DMS79 treated with DMSO at 0.1 percent for 48 hours (cell line): Measurements from ENCODE around the gene ARFGEF3.

Experiments used
- DNase-seq: peaks from one replicate; lab custom pipeline; 2025; lab: John Stamatoyannopoulos, UW

ARFGEF3 gene

DNA sequence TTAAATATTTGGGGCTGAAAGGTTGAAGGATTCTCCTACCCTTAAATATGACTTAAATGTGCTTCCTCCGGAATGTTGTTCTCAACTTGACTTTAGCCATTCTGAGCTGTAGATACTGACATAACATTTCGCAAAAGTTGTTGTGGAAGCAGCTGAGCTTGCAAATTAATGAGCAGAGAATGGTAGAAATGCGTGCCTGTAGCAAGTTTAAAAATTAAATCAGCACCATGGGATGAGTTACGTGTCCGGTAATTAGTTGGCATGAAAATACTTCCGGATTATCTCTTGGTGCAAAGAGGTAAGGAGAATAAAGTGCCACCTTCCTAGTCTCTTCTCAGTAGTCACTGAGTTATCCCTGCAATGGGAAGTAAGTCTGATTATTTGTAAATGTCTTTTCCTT, 80.2 kb downstream of the ARFGEF3 start:
- DNase-seq: no peak

DNA sequence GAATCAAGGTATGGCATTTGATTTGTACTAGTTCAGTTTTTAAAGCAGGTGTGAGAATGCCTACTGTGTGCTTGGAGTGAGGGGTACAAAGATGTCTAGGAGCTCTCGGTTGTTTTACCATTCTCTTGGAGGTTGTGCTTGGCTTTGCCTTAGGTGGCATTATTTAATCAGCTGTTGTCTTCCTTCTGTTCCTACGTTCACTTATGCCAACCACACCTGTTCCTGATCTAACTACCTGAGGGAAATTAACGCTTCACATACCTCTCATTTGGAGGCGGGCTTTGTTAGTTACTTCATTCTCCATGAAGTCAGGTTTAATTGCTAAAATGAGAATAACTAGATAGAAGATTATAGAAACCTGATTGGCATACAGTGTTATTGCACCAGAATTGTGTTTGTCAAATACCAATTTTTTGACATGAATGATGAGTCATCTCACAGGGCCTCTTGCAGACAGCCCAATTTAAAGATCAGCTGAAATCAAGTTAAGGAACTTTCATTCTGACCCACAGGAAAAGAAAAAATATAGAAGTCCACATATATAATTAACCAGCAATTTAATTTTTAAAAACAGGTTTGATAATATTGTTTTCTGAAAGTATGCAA, 81.4 kb downstream of the ARFGEF3 start:
- DNase-seq: no peak

DNA sequence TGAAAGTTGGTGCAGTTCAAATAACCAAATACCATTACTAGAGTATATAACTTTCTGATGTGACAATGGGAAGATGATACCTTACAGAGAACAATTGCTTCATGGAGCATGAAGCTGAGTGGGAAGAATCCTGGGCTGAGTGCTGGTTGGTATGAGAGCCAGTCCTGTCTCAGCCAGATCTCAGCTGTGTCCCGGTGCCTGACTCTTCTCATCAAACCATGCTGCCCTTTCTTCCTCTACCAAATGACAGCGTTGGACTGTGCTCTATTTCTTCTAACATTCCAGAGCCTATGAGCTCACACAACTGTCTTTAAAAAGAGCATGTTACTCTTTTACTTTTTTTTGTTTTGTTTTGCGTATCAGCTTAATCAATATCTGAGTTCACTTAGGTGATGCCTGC, 84.0 kb downstream of the ARFGEF3 start:
- DNase-seq: no peak

DNA sequence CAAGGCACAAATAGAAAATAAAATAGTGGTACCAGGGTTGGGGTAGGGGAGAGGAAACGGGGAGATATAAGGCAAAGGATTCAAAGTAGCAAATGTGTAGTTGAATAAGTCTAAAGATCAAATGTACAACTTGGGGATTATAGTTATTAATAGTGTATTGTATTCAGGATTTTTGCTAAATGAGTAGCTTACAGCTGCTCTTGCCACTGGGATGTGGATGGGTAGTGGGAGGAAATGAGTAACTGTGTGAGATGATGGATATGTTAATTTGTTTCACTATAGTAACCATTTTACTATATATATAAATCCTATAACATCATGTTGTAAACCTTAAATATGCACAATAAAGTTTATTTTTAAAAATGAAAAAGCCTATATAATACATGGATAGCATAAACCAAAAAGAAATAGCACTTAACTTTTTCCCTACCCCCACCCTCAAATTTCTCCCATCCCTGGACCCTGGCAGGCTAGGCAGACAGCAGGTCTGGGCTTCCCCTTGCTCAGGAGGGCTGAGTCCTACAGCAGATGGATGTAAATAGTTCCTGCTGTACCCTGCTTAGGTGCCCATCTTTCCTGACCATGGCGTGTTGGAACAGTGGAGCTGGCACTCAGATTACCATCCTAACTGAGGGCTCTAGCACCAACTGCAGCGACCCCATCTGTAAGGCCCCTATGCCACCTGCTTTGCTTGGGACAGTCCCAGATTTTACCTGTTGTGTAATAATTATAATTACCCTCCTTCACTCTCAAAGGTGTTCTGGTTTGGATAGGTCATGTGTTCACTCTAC, 85.1 kb downstream of the ARFGEF3 start:
- no peak for DNase-seq

DNA sequence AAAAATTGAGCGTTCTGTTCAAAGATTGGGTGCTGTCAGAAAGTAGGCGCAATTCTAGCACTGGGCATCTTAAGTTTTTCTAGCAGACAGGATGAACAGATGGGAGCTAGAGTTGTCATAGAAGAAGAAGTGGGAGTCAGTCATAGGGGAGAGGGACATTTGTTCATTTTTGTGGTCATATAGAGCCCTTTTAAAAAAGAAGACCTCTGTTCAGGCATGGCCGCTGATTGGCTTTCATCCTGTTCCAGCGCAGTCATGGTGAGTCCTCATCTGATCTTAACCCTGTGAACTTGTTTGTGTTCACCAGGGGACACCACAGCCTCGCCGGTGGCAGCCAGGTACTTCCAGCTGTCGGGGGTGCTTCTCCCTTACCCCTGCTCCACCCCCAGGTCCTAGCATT, 86.3 kb downstream of the ARFGEF3 start:
- no peak for DNase-seq

DNA sequence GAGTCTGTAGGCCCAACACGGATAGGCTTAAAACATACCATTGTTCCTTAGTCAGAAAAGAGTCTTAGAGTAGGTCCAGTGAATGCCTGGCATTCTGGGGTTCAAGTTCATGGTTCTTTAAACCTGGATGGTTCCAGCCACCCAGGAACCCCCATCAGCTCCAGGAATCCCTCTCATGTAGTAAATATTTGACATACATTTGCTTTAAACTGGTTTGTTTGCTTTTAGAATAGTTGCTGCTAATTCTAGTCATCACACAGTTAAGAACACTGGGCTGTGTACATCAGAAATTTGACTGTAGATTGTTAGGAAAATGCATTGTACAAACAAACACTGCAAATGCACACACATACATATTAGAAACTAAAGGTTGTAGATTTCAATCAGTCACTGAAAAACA, 87.1 kb downstream of the ARFGEF3 start:
- no peak for DNase-seq

DNA sequence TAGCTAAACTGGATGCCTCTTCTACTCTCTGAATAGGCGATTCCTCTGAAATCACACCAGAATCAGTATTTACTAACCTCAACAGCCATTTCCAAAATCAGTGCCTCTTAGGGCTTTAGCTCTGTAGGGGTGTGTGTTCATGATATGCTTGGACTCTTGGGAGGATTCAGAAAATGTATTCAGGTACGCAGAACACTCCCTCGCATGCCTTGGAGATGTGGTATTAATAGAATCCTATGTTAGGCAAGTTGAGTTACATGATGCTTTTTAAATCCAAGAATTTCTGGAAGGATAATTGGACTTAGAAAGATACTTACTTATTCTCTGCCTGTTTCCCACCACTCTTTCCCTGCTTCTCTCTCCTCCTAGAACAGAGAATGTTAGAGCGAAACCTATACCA, 88.3 kb downstream of the ARFGEF3 start:
- no peak for DNase-seq

DNA sequence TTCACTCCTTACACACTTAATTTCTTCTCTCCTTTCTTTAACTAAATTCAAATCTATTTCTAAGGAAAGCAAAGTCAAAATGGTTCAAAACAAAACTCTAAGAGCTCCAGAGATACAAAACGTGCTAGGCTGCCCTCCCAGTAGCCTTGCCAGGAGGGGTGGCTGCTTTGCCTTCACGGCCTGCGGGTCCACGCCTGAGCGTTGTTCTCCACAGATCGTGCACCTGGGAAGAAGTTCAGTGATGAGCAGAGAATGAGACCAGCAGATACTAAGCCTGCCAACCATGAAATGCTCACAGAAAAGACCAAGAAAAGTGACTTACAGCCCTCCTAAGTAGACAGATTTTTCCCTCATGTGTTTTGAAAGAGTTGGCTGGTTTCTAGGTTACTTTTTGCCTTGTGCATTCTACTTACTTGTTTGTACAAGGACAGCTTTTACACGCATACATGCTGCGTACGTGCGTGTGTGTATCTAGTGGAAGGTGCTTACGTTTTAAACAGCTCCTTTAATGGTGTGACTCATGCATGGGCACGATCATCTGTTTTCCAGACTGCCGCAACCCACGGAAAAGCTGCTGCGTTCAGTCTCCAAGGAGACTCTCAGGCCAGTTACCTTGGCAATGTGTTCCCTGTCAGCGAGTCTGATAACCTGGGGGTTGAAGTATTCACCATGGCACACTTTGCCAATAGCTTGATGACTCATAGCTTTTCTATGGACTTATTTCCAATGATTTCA, 88.9 kb downstream of the ARFGEF3 start:
- DNase-seq: no peak

DNA sequence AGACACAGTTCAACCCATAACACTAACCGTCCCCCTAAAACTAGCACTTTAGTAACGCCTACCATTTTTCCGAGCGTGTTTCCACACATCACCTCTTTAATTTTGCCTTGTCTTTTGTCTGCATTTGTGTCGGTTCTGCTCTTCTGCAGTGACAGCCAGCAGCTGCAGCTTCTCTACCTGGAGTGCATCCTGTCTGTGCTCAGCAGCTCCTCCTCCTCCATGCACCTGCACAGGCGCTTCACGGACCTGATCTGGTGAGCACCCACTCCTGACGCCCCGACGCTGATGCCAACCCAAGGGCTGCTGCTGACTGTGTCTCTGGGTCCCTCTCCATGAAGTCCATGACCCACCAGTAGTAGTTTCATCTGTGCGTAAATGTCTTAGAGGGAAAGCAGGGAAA, 92.0 kb downstream of the ARFGEF3 start:
- no peak for DNase-seq

DNA sequence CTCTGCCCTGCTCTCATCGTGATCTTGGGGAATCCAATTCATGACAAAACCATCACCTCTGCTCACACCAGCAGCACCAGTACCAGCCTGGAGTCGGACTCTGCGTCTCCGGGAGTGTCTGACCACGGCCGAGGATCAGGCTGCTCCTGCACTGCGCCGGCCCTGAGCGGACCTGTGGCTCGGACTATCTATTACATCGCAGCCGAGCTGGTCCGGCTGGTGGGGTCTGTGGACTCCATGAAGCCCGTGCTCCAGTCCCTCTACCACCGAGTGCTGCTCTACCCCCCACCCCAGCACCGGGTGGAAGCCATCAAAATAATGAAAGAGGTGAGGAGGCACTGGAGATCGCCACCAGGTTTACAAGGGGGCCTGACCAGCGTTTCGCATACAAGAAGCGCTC, 93.7 kb downstream of the ARFGEF3 start:
- DNase-seq: no peak

DNA sequence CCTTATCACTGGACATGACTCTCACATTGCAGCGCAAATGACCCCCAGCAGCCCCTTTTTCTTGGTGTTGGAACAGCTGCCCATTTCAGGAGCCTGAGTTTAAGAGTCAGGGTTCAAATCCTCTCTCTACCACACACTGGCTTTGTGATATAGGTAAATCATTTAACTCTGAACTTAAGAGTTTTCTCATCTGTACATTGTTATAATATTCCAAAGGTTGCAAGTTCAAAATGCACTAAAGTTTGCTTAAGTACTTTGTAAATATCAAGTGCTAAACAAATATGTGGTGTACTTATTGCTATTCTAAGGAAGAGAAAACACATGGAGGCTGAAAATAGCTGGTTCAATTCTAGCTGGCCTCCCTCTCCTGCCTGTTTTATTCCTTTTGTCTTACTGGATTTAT, 95.9 kb downstream of the ARFGEF3 start:
- DNase-seq: no peak

DNA sequence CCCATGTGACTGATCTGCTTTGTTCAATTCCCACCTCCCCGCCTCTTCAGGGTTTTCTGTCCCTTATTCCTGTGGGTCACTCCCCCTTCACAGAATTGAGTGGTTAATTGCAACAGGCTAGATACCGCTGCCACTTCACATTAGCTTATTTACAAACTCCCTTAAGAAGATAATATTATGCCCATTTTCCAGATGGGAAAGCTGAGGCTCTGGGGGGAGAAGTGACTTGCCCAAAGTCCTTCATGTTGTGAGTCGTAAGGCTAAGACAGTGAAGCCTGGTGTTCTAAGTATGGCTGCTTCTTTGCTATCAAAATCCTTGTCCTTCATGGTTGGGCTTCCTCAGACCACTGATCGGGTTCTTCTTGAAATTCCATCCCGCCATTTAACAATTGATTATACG, 96.5 kb downstream of the ARFGEF3 start:
- no peak for DNase-seq

DNA sequence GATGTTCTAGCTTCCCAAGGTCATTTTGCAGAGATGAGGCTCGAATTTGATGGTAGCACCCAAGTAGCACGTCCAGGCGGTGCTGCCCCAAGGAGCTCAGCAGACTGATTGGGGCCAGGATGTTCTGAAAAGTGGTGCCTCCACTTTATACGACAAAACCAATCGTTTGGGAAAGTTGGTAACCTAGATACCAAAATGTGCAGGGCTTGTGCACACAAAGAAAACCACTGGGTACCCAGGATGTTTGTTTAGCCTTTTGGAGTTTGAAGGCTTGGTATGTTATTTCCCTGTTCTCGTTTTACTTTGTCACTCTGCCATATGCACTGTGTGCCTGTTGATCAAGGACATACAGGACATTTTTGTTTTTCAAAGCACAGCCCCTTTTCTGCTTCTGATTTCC, 97.3 kb downstream of the ARFGEF3 start:
- no peak for DNase-seq

DNA sequence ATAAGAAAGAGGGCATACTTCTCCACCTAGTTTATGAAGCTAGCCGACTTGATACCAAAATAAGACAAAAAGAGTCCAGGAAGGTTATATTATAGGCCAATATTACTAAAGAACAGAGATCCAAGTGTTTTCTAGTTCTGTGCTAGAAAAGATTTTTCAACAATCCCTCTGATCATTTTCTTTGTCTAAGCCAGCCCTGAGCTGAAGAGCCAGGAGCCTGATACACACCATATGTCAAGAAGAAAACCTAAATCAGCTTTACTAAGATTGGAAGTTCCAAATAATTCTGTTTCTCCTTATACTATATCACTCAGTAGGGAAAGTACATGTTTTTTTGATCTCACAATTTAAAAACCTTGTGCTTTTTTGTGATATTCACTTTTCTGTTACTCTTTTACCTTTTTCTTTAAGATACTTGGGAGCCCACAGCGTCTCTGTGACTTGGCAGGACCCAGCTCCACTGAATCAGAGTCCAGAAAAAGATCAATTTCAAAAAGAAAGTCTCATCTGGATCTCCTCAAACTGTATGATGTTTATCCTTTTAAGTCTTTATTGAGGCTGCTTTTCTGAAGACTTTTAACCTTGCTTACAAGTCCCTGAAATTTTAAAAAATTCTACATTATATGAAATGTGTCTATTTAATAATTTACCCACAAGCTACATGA, 99.5 kb downstream of the ARFGEF3 start:
- no peak for DNase-seq

DNA sequence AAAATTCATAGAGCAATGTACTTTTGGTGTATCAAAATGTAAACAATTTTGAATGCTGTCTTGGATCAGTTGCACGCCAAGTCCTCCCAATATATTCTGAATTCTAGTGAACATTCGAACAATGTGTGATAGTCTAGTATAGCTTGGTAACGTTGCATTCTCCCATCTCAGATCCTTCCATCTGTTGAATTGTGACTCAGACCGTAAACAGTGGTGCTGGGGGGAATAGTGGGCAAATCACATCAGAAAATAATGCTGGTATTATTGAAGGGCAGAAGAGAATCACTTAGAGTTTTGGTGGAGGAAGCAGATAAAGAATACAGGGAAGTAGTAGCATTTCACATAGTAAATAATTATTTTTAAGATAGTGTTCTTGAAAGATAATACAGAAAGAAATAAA, 102.2 kb downstream of the ARFGEF3 start:
- DNase-seq: no peak

DNA sequence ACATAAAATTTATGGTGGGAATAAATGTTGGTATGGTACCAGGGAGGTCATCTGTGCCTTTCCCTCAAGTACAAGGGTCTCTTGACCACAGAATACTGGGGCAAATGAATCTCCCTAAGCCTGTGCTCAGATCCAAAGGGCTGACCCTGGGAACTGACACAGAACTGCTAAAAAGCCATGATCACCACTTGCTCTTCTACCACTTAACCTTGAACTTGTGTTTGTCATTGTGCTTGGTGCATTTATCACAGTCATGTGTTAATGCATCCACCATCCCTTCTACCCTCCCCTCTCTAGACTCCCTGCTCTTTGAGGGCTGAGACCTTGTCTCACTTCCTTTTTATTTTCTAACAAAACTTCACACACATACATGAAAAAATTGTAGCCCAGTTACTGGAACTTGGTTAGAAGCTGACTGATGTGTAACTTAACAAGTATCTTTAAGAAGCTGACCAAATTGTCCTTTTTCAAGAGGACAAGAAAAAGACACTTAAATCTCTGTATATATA, 102.7 kb downstream of the ARFGEF3 start:
- DNase-seq: no peak

DNA sequence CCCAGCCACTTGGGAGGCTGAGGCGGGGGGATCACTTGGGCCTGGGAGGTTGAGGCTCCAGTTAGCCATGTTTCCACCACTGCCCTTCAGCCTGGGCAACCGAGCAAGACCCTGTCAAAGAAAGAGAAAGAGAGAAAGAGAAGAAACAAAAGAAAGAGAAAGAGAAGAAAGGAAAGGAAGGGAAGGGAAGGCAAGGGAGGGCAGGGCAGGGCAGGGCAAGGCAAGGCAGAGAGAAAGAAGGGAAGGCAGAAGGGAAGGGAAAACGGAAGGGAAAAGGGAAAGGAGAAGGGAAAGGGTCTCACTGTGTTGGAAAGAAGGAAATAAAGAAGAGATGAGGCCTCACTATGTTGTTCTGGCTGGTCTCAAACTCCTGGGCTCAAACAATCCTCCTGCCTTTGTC, 104.4 kb downstream of the ARFGEF3 start:
- DNase-seq: no peak

DNA sequence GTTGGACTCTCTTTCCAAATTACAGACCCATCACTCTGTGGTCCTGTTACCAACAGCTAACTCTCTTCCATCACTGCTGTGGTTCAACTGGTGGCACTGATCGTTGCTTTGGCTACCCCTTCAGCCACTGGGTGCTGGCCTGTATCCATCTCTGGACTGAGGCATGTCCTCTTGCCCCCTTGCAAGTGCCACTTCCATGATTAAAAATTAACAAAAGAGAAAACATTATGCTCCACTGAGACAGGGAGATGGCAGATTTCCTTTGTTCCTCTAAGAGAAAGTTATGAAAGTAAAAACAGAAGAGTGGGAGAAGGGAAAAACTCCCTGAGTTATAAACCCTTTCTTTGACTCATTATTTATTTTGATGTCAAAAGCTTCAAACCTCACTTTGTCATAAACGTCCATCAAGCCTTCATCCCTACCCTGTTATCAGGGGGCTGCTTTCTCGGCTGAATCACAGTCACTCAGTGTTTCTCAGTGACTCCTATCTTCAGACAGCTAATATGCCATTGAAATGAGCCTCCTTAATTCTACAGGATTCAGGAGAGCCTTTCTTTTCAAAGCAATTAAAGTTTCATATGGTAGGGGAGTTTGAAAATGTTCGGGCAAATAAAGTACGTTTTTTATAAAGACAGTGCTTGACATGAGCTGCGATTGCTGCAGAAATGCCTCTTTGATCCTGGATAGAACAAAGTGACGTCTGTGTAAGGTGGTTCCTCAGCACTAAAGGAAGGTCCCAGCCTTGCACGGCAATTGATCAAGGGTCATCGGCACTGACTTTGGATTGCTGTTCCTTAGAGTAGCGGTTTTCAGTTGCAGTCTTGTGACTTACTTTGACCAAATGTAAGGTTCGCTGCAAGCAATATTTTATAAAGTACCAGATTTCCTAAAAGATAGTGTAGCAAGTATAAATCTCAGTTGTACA, 106.5 kb downstream of the ARFGEF3 start:
- DNase-seq: no peak

DNA sequence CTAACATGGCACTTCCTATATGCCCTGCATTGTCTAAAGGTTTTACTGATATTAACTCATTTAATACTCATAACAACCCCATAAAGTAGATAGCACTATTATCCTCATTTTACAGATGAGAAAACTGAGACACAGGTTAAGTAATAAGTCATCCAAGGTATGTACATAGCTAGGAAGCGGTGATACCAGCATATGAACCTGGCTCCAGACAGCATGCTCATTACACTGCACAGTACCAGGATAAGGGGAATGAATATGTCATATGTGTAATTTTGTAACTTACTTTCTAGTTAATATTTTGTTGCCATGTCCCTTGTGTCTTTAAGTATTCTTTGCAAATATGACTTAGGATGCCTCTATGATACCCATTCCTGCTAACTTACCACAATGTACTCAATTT, 109.7 kb downstream of the ARFGEF3 start:
- DNase-seq: no peak

DNA sequence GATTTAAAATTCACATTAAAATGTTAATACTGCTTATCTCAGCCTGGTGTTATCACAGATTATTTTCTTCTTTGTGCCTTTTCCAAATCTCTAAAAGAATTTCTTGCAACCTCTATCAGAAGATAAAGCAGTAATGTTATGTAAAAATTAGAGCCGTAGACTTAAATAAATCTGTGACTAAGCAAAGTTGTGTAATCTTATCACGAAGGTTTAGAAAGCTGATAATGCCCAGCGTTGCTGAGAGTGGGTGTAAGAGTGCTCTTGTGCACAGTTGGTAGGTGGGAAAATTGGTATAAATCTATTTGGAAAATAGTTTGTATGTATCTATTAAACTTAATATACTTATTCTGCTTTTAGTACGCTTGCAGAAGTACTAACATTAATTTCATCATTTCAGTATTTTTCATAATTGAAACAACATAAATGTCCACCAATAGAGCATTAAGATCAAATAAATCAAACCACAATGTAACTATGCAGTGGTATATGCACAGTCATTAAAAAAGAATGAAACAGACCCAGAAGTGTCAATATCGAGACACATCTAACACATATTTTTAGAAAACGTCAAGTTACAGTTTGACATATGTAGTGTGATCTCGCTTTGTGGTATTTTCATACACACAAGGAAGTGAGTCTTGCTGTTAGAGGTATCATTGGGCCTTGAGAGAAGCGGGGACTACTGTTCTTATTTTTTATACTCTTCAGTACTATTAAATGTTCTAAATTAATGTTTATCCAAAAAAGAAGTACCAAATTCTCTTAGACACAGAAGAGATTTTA, 111.0 kb downstream of the ARFGEF3 start:
- no peak for DNase-seq

DNA sequence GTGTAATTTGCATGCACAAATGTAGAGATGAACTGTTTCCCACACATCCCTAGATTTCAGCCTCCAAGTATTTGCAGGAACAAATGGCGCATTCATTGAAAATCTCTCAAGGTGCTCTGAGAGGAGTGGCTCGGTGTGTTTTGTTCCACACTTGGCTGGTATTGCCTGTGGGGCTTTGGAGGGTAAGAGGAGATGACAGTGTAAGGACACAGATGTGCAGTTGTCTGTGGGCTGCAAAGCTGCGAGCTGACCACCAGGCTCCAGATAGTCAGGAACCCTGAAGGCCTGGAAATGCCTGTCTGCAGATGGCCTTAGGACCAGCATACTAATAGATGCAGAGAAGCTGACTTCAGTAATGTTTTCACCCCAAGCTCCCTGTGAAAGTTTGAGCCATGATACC, 114.2 kb downstream of the ARFGEF3 start:
- no peak for DNase-seq
